Common myeloid progenitor, CD34-positive (primary cell): Measurements from ENCODE around the gene IMMP2L.

Experiments
- CTCF ChIA-PET: fragments of 350-600 bp; sonication (Branson Sonifier 250); formaldehyde crosslinking; loops from one replicate; lab custom pipeline; 2021; ENCODE audit warnings: antibody characterized with exemption; lab: Charles Lee
- POLR2A ChIA-PET: fragments of 350-600 bp; sonication (Branson Sonifier 250); formaldehyde crosslinking; loops from one replicate; lab custom pipeline; 2021; ENCODE audit warnings: antibody characterized with exemption; lab: Charles Lee
- DNase-seq, 3 donors: peaks; one replicate each; pipeline versions ENCODE4 v3.0.0 to v3.0.0-alpha.2; 2013
- H3K27ac ChIP-seq, 2 experiments: 1 replicate in 1 of 2; 2 replicates in 1 of 2; pipeline ENCODE4 v1.7.0; 2013; ENCODE audit warnings: inconsistent platforms in 2 of 2, low read length in 2 of 2, mild to moderate bottlenecking in 2 of 2, low read depth in 1 of 2, moderate library complexity in 1 of 2; ENCODE audit not compliant: severe bottlenecking in 2 of 2, insufficient read depth in 1 of 2, poor library complexity in 1 of 2
- H3K27me3 ChIP-seq, 5 experiments: replicated peaks in 2 of 5; 1 replicate in 3 of 5; 2 replicates in 2 of 5; pipeline versions ENCODE4 v1.6.1 to v1.7.0; 2013; ENCODE audit warnings: low read length in 4 of 5, mild to moderate bottlenecking in 2 of 5, moderate library complexity in 2 of 5, inconsistent platforms in 1 of 5; ENCODE audit not compliant: insufficient read depth in 5 of 5, control insufficient read depth in 4 of 5
- H3K36me3 ChIP-seq, 4 experiments: 1 replicate in 2 of 4; 2 replicates in 2 of 4; pipeline versions ENCODE4 v1.6.1 to v1.7.0; 2013; ENCODE audit warnings: low read length in 3 of 4, control low read depth in 1 of 4, mild to moderate bottlenecking in 1 of 4; ENCODE audit not compliant: control insufficient read depth in 4 of 4, insufficient read depth in 4 of 4
- H3K4me1 ChIP-seq, 4 experiments: 1 replicate in 3 of 4; 2 replicates in 1 of 4; pipeline versions ENCODE4 v1.6.1 to v1.7.1; 2013; ENCODE audit warnings: low read length in 3 of 4, mild to moderate bottlenecking in 3 of 4, control low read depth in 1 of 4, inconsistent platforms in 1 of 4, moderate library complexity in 1 of 4; ENCODE audit not compliant: control insufficient read depth in 4 of 4, insufficient read depth in 4 of 4; ENCODE audit errors: control extremely low read depth in 1 of 4
- H3K4me3 ChIP-seq, 7 experiments: 1 replicate in 4 of 7; 2 replicates in 3 of 7; pipeline versions ENCODE4 v1.5.1 to v1.7.0; 2013; ENCODE audit warnings: mild to moderate bottlenecking in 7 of 7, low read length in 6 of 7, moderate library complexity in 6 of 7, inconsistent platforms in 2 of 7, low read depth in 2 of 7, control low read depth in 1 of 7; ENCODE audit not compliant: insufficient read depth in 4 of 7, control insufficient read depth in 1 of 7; ENCODE audit errors: extremely low read depth in 1 of 7
- H3K9me3 ChIP-seq, 5 experiments: 1 replicate in 4 of 5; 2 replicates in 1 of 5; pipeline versions ENCODE4 v1.6.1 to v1.7.1; 2013; ENCODE audit warnings: low read length in 4 of 5, mild to moderate bottlenecking in 2 of 5, inconsistent platforms in 1 of 5, low read depth in 1 of 5, moderate library complexity in 1 of 5; ENCODE audit not compliant: control insufficient read depth in 4 of 5, insufficient read depth in 2 of 5; ENCODE audit errors: control extremely low read depth in 1 of 5
- WGBS: methylation state at CpG from one replicate; pipeline ENCODE4 v1.1.5; 2013; ENCODE audit not compliant: insufficient coverage; 5-methylcytosine and 5-hydroxymethylcytosine counted together

Gene IMMP2L

DNA sequence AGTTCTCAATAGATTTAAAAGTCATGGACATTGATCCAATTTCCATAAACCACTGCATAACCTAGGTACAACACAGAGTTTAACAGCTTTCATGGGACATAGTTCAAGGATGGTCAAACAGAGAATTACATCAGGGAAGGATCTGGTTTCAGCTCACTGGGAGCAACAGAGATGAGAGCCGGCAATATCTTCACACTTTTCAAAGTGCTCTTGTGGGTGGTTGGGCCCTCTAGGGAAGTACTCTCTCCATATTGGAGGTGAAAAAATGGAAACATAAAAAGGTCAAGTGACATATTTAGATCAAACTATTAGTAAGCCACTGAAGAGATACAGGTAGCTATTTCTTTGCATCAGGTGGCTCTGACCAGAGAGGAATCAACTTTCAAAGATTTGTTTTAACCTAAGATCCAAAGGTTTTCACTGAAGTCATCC, 533.1 kb downstream of the IMMP2L start:
- H3K27me3 ChIP-seq = no peaks in the 10 kb centered on the region
- ChIA-PET POLR2A (no interaction called here), CTCF (no interaction called here)
- H3K27ac ChIP-seq = no peak overlapping the region
- WGBS = 100% methylated on average over 1 of the region's 1 CpG
- peaks cover 0 to 24% (median 8%) of the 10 kb centered on the region in 4 experiments for H3K4me1 ChIP-seq
- no peak overlapping the region for H3K4me3 ChIP-seq
- H3K9me3 ChIP-seq = no peaks in the 10 kb centered on the region
- H3K36me3 ChIP-seq = no peaks in the 10 kb centered on the region
- no peak for DNase-seq

DNA sequence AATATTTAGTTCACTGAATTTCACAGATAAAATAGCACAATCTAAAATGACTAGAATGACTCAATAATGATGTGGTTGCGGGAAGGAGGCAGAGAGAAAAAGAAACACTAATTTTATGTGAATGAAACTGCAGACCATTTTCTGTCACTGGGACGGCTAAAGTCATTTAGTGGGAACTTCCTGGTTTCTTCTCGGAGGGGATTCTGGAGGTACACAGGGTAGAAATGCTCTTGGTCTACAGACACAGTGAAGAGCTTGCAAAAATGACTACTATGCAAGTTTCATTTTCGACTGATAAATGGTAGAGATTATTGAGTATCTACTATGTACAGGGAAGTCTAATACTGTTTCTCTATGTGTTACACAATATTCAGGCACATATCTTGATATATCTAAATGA, 534.9 kb downstream of the IMMP2L start:
- H3K36me3 ChIP-seq = no peaks in the 10 kb centered on the region
- ChIA-PET CTCF (no interaction called here), POLR2A (no interaction called here)
- no peaks in the 10 kb centered on the region for H3K27me3 ChIP-seq
- 85% methylated on average over 2 of the region's 4 CpGs for WGBS
- H3K27ac ChIP-seq = no peak overlapping the region
- peaks cover 0 to 24% (median 8%) of the 10 kb centered on the region in 4 experiments for H3K4me1 ChIP-seq
- DNase-seq = peak in 1 of 3 donors; percentile 3
- H3K9me3 ChIP-seq = no peaks in the 10 kb centered on the region
- no peak overlapping the region for H3K4me3 ChIP-seq

- H3K9me3 ChIP-seq = no peaks in the 10 kb centered on the region
- no peak overlapping the region for H3K4me3 ChIP-seq
- no peaks in the 10 kb centered on the region for H3K27me3 ChIP-seq
- CTCF ChIA-PET = no interaction called here
- H3K27ac ChIP-seq = no peak overlapping the region
- H3K36me3 ChIP-seq = no peaks in the 10 kb centered on the region
- DNase-seq = peak in 1 of 3 donors; percentile 8
- peaks cover 0 to 23% (median 8%) of the 10 kb centered on the region in 4 experiments for H3K4me1 ChIP-seq
- POLR2A ChIA-PET = no interaction called here
- 56% methylated on average over 1 of the region's 2 CpGs for WGBS
These were observed 535.5 kb downstream of the IMMP2L start for GRCh38 chr7:111026806-111027205.

GRCh38 chr7:111026343-111026742, 535.9 kb downstream of the IMMP2L start:
- no peak for DNase-seq
- Histone ChIP-seq H3K4me3 (no peak overlapping the region), H3K36me3 (no peaks in the 10 kb centered on the region), H3K27me3 (no peaks in the 10 kb centered on the region), H3K4me1 (peaks cover 0 to 19% (median 7%) of the 10 kb centered on the region in 4 experiments), H3K27ac (no peak overlapping the region), H3K9me3 (no peaks in the 10 kb centered on the region)
- CTCF ChIA-PET = no interaction called here
- WGBS = no CpG with 5 or more reads among the region's 4 CpGs
- POLR2A ChIA-PET = no interaction called here

GRCh38 chr7:111025006-111025405, 537.3 kb downstream of the IMMP2L start:
- Histone ChIP-seq H3K27ac (no peak overlapping the region), H3K4me3 (no peak overlapping the region), H3K4me1 (peaks cover 0 to 15% (median 6%) of the 10 kb centered on the region in 4 experiments), H3K27me3 (no peaks in the 10 kb centered on the region), H3K36me3 (no peaks in the 10 kb centered on the region), H3K9me3 (no peaks in the 10 kb centered on the region)
- peak in 2 of 3 donors; percentile 18 to 39 for DNase-seq
- WGBS = no CpG with 5 or more reads among the region's 1 CpG
- ChIA-PET CTCF (no interaction called here), POLR2A (no interaction called here)

DNA sequence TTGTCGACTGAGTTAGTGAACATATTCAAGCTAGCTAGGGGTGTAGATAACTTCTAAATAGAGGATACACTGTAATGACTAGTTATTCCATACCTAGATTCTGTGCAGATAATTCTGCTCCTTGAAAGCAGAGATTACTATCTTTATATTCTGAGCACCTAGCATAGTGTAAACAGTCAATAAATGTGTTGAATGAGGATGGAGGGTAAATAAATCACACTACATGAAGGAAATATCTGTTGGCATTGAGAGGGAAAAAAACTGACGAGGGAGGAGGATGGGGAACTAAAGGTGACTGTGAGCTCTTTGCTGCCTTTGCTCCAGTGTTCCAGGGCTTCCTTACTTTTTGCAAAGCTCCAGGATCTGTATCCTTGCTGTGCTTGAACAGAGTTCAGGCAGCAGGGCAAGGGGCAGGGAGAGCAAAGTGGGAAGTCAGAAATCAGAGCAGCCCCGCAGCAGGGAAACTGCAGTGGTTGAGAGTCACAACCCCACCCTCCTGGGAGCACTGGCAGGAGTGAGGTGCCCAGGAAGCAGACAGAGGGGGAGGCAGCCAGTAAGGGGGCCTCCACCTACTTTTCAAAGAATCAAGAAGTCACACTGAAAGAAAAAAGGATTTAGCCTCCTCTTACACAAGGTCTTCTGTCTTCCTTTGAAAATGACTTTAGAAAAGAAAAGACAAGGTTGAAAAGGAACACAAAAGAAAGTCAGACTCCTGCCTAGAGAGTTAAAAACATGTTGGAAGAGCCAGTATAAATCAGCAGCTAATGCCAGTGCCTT, 543.1 kb downstream of the IMMP2L start:
- peaks cover 0 to 5% (median 0%) of the 10 kb centered on the region in 4 experiments for H3K4me1 ChIP-seq
- no peaks in the 10 kb centered on the region for H3K9me3 ChIP-seq
- no peaks in the 10 kb centered on the region for H3K36me3 ChIP-seq
- H3K27ac ChIP-seq = no peak overlapping the region
- ChIA-PET CTCF (no interaction called here), POLR2A (no interaction called here)
- H3K27me3 ChIP-seq = no peaks in the 10 kb centered on the region
- no peak for DNase-seq
- 28% methylated on average over 2 of the region's 3 CpGs for WGBS
- H3K4me3 ChIP-seq = no peak overlapping the region

DNA sequence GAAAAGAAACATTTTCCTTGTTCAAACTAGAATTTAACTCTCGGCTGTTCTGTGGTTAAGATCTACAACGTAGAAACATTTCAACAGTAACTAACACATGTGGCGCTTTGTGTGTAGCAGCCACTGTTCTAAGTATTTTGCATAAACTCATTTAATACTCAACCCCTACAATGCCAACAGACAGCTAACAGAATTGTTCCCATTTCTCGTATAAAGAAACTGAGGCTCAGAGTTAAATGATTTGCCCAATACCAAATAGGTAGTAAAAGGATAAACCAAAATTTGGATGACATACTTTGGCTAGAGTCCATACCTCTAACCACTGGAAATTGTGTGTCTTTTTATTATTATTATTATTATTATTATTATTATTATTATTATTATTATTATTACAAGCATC, 543.8 kb downstream of the IMMP2L start:
- no peak for DNase-seq
- H3K27me3 ChIP-seq = no peaks in the 10 kb centered on the region
- CTCF ChIA-PET = no interaction called here
- H3K27ac ChIP-seq = no peak overlapping the region
- 100% methylated on average over 3 of the region's 4 CpGs for WGBS
- H3K36me3 ChIP-seq = no peaks in the 10 kb centered on the region
- no peaks in the 10 kb centered on the region for H3K9me3 ChIP-seq
- peaks cover 0 to 7% (median 2%) of the 10 kb centered on the region in 4 experiments for H3K4me1 ChIP-seq
- POLR2A ChIA-PET = no interaction called here
- H3K4me3 ChIP-seq = no peak overlapping the region
